GM23338 (cell line): ENCODE measurements around the gene CEP78. TPM values are rescaled to one million over a fixed set of nuclear protein-coding genes. Genes with fewer than 3 reads are reported as not detected.

Experiments used
- ATAC-seq: fragments of 200-7000 bp; cut with Tn5 transposase; 3 replicates; pipeline ENCODE4 v1.9.1; 2020
- DNase-seq: peaks from one replicate; pipeline ENCODE4 v3.0.0-alpha.2; 2015; ENCODE audit warnings: low spot score
- H2AFZ ChIP-seq: fragments of 200-600 bp; sonication (generic); 2 replicates; pipeline ENCODE4 v1.8.0; 2016; ENCODE audit warnings: antibody characterized with exemption, mild to moderate bottlenecking, moderate library complexity
- H3F3A ChIP-seq: fragments of 200-600 bp; sonication (generic); replicated peaks from 2 replicates; pipeline ENCODE4 v1.8.0; 2017; ENCODE audit warnings: antibody characterized with exemption, mixed run types, low read depth
- H3K27ac ChIP-seq: fragments of 200-600 bp; sonication (generic); 2 replicates; pipeline ENCODE4 v1.6.1; 2016; ENCODE audit warnings: low read depth
- H3K27me3 ChIP-seq: fragments of 200-600 bp; sonication (generic); 2 replicates; pipeline ENCODE4 v1.8.0; 2016; ENCODE audit warnings: mild to moderate bottlenecking, mixed run types, moderate library complexity; ENCODE audit not compliant: insufficient read depth
- H3K36me3 ChIP-seq: fragments of 200-600 bp; sonication (generic); 2 replicates; pipeline ENCODE4 v1.8.0; 2016; ENCODE audit warnings: mild to moderate bottlenecking; ENCODE audit not compliant: insufficient read depth
- H3K4me1 ChIP-seq: fragments of 200-600 bp; sonication (generic); 2 replicates; pipeline ENCODE4 v1.8.0; 2016; ENCODE audit warnings: mild to moderate bottlenecking, moderate library complexity; ENCODE audit not compliant: insufficient read depth
- H3K4me2 ChIP-seq: fragments of 200-600 bp; sonication (generic); 2 replicates; pipeline ENCODE4 v1.7.1; 2017; ENCODE audit warnings: mixed run types
- H3K4me3 ChIP-seq: fragments of 200-600 bp; sonication (generic); 2 replicates; pipeline ENCODE4 v1.6.1; 2016; ENCODE audit warnings: mixed run types
- H3K79me2 ChIP-seq: fragments of 200-600 bp; sonication (generic); replicated peaks from 2 replicates; pipeline ENCODE4 v1.8.0; 2017; ENCODE audit warnings: mild to moderate bottlenecking; ENCODE audit not compliant: insufficient read depth
- H3K9me2 ChIP-seq: fragments of 200-600 bp; sonication (generic); 2 replicates; pipeline ENCODE4 v1.8.0; 2017; ENCODE audit not compliant: insufficient read depth
- H4K20me1 ChIP-seq: fragments of 200-600 bp; sonication (generic); replicated peaks from 2 replicates; pipeline ENCODE4 v1.8.0; 2017; ENCODE audit warnings: mild to moderate bottlenecking; ENCODE audit not compliant: insufficient read depth
- H3K27ac Mint-ChIP-seq: 2 replicates; pipeline ENCODE4 v1.8.0; 2020; ENCODE audit warnings: inconsistent platforms, mild to moderate bottlenecking, moderate library complexity, mixed read lengths
- H3K27me3 Mint-ChIP-seq: 3 replicates; pipeline ENCODE4 v1.8.0; 2022; ENCODE audit warnings: low read depth, mild to moderate bottlenecking, moderate library complexity, mixed read lengths, inconsistent platforms; ENCODE audit not compliant: insufficient read depth, poor library complexity
- H3K36me3 Mint-ChIP-seq: 3 replicates; pipeline ENCODE4 v1.8.0; 2021; ENCODE audit warnings: low read depth, mild to moderate bottlenecking, inconsistent platforms, moderate library complexity, mixed read lengths
- H3K4me1 Mint-ChIP-seq: 3 replicates; pipeline ENCODE4 v1.8.0; 2020; ENCODE audit warnings: mild to moderate bottlenecking, inconsistent platforms, mixed read lengths
- H3K4me3 Mint-ChIP-seq: 3 replicates; pipeline ENCODE4 v1.8.0; 2021; ENCODE audit warnings: moderate library complexity, mild to moderate bottlenecking, inconsistent platforms, mixed read lengths
- H3K9me3 Mint-ChIP-seq: 3 replicates; pipeline ENCODE4 v1.8.0; 2020; ENCODE audit warnings: moderate library complexity, mild to moderate bottlenecking, inconsistent platforms, mixed read lengths
- CREB1 ChIP-seq: fragments of 250-450 bp; sonication (Bioruptor Pico); IDR thresholded peaks from 2 replicates; pipeline ENCODE4 v1.5.0; 2020; ENCODE audit warnings: low read depth, mild to moderate bottlenecking, moderate library complexity
- EZH2 ChIP-seq: fragments of 200-600 bp; sonication (generic); IDR thresholded peaks from one replicate; pipeline ENCODE4 v1.8.0; 2017; ENCODE audit warnings: antibody characterized with exemption, mild to moderate bottlenecking, low read depth; ENCODE audit not compliant: unreplicated experiment
- polyA plus RNA-seq: library from polyadenylated mRNA; unstranded; fragments of >200 nt; fragmentation: Nextera tagmentation; extraction: Ambion mirVana; gene quantifications from 2 replicates; pipeline ENCODE4 v1.2.1, GENCODE V29; 2016
- total RNA-seq: library from RNA; depleted of rRNA; stranded (reverse); fragments of >200 nt; shearing (Covaris generic); gene quantifications from 2 replicates; pipeline ENCODE4 v1.2.3, GENCODE V29; 2014
- TF ChIP-seq, protein P1 (sequence below): fragments of 250-450 bp; sonication (Bioruptor Pico); IDR thresholded peaks from 2 replicates; pipeline ENCODE4 v1.5.0; 2020; ENCODE audit warnings: mild to moderate bottlenecking, moderate library complexity
- TF ChIP-seq, protein P2 (sequence below): IDR thresholded peaks from 2 replicates; pipeline ENCODE4 v1.6.1; 2016; ENCODE audit warnings: antibody characterized with exemption
- TF ChIP-seq, protein P3 (sequence below), 2 experiments: fragments of 200-600 bp in 1 of 2; sonication (generic) in 1 of 2; conservative IDR thresholded peaks; 2 replicates each; pipeline versions ENCODE4 v1.5.1 to v1.6.1; 2016 to 2017; ENCODE audit warnings: antibody characterized with exemption in 2 of 2, low read depth in 2 of 2, mild to moderate bottlenecking in 2 of 2, moderate library complexity in 1 of 2

Gene CEP78
- total and polyA plus RNA-seq, 2 experiments from 2014 or later = 19.9 to 48.3 TPM

DNA sequence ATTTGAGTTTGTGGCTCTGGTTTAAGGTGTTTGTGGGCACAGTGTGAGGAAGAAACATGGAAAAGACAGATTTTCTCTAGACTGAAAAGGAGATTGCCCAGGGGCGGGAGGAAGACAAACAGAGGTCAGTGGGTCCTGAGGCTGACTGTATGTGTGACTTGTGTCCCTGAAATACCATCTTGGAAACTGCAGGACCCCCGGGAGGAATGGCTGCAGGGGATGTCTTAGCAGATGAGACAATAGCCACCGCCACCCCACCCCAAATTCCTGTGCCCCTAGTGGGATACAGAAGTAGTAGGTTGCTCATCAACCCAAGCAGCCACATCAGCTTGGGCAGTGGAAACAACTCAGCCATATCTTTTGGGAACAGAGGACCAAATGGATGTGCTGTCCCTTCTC is 59.3 kb downstream of the CEP78 start (continued):
- TF ChIP-seq, protein P1, sequence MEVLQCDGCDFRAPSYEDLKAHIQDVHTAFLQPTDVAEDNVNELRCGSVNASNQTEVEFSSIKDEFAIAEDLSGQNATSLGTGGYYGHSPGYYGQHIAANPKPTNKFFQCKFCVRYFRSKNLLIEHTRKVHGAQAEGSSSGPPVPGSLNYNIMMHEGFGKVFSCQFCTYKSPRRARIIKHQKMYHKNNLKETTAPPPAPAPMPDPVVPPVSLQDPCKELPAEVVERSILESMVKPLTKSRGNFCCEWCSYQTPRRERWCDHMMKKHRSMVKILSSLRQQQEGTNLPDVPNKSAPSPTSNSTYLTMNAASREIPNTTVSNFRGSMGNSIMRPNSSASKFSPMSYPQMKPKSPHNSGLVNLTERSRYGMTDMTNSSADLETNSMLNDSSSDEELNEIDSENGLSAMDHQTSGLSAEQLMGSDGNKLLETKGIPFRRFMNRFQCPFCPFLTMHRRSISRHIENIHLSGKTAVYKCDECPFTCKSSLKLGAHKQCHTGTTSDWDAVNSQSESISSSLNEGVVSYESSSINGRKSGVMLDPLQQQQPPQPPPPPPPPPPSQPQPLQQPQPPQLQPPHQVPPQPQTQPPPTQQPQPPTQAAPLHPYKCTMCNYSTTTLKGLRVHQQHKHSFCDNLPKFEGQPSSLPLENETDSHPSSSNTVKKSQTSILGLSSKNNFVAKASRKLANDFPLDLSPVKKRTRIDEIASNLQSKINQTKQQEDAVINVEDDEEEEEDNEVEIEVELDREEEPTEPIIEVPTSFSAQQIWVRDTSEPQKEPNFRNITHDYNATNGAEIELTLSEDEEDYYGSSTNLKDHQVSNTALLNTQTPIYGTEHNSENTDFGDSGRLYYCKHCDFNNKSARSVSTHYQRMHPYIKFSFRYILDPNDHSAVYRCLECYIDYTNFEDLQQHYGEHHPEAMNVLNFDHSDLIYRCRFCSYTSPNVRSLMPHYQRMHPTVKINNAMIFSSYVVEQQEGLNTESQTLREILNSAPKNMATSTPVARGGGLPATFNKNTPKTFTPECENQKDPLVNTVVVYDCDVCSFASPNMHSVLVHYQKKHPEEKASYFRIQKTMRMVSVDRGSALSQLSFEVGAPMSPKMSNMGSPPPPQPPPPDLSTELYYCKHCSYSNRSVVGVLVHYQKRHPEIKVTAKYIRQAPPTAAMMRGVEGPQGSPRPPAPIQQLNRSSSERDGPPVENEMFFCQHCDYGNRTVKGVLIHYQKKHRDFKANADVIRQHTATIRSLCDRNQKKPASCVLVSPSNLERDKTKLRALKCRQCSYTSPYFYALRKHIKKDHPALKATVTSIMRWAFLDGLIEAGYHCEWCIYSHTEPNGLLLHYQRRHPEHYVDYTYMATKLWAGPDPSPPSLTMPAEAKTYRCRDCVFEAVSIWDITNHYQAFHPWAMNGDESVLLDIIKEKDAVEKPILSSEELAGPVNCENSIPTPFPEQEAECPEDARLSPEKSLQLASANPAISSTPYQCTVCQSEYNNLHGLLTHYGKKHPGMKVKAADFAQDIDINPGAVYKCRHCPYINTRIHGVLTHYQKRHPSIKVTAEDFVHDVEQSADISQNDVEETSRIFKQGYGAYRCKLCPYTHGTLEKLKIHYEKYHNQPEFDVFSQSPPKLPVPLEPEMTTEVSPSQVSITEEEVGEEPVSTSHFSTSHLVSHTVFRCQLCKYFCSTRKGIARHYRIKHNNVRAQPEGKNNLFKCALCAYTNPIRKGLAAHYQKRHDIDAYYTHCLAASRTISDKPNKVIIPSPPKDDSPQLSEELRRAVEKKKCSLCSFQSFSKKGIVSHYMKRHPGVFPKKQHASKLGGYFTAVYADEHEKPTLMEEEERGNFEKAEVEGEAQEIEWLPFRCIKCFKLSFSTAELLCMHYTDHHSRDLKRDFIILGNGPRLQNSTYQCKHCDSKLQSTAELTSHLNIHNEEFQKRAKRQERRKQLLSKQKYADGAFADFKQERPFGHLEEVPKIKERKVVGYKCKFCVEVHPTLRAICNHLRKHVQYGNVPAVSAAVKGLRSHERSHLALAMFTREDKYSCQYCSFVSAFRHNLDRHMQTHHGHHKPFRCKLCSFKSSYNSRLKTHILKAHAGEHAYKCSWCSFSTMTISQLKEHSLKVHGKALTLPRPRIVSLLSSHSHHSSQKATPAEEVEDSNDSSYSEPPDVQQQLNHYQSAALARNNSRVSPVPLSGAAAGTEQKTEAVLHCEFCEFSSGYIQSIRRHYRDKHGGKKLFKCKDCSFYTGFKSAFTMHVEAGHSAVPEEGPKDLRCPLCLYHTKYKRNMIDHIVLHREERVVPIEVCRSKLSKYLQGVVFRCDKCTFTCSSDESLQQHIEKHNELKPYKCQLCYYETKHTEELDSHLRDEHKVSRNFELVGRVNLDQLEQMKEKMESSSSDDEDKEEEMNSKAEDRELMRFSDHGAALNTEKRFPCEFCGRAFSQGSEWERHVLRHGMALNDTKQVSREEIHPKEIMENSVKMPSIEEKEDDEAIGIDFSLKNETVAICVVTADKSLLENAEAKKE = no peak
- TF ChIP-seq, protein P2, sequence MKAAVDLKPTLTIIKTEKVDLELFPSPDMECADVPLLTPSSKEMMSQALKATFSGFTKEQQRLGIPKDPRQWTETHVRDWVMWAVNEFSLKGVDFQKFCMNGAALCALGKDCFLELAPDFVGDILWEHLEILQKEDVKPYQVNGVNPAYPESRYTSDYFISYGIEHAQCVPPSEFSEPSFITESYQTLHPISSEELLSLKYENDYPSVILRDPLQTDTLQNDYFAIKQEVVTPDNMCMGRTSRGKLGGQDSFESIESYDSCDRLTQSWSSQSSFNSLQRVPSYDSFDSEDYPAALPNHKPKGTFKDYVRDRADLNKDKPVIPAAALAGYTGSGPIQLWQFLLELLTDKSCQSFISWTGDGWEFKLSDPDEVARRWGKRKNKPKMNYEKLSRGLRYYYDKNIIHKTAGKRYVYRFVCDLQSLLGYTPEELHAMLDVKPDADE = no peak
- TF ChIP-seq CREB1 (CRISPR knock-in tag) = no peak

DNA sequence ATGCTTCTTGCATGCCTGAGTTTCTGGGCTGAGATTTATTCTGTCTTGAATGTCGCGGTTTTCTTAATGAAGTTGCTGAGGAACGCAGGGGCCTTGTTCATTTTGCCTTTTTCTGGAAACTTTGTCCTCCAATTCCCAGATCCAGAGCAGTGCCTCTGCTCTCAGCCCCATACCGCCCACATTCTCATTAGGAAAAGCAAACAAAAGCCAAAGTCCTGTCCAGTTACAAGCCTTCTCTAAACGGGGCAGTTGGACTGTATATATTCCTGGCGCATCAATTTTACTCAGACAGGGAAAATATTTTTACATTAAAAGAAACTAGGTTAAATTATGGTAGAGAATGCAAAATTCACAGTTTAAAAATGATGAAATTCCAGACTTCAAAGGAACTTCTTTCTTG is 59.9 kb downstream of the CEP78 start:
- Histone ChIP-seq H3K4me1 (peaks cover 31% of the 10 kb centered on the region), H3K27me3 (no peaks in the 10 kb centered on the region), H3K9me2 (no peaks in the 10 kb centered on the region), H4K20me1 (peaks cover 29% of the 10 kb centered on the region), H3K4me3 (peak overlapping the region; percentile 95), H3K36me3 (peaks cover 11% of the 10 kb centered on the region), H3F3A (no peaks in the 10 kb centered on the region; the same call in 1 of the 2 replicates), H3K4me2 (peak overlapping the region; percentile 96), H3K79me2 (peaks cover 38% of the 10 kb centered on the region), H3K27ac (peak overlapping the region; percentile 100), H2AFZ (no peak overlapping the region)
- Mint-ChIP-seq H3K27ac (peak overlapping the region; percentile 100), H3K27me3 (peaks cover 22% of the 10 kb centered on the region), H3K9me3 (peaks cover 8% of the 10 kb centered on the region; the same call in 2 of the 3 replicates), H3K4me1 (peaks cover 33% of the 10 kb centered on the region), H3K4me3 (peak overlapping the region; percentile 99), H3K36me3 (peaks cover 38% of the 10 kb centered on the region)
- TF ChIP-seq, protein P3, sequence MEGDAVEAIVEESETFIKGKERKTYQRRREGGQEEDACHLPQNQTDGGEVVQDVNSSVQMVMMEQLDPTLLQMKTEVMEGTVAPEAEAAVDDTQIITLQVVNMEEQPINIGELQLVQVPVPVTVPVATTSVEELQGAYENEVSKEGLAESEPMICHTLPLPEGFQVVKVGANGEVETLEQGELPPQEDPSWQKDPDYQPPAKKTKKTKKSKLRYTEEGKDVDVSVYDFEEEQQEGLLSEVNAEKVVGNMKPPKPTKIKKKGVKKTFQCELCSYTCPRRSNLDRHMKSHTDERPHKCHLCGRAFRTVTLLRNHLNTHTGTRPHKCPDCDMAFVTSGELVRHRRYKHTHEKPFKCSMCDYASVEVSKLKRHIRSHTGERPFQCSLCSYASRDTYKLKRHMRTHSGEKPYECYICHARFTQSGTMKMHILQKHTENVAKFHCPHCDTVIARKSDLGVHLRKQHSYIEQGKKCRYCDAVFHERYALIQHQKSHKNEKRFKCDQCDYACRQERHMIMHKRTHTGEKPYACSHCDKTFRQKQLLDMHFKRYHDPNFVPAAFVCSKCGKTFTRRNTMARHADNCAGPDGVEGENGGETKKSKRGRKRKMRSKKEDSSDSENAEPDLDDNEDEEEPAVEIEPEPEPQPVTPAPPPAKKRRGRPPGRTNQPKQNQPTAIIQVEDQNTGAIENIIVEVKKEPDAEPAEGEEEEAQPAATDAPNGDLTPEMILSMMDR (conservative IDR thresholded peaks at IDR 0.05; ENCODE audit: low read depth in 2 of 2) = no peak
- no peak for TF ChIP-seq EZH2
- ATAC-seq (no peak), DNase-seq (no peak)
